Esophagus squamous epithelium (tissue), 4 donors: ENCODE measurements around the gene UBR3.

Experiments used
- CTCF ChIP-seq, 6 experiments: fragments of 450-650 bp in 4 of 6; fragments of 200-600 bp in 2 of 6; sonication (generic) in 2 of 6; IDR thresholded peaks; one replicate each; pipeline ENCODE4 v1.5.1; 2016 to 2019; ENCODE audit warnings: antibody characterized with exemption in 6 of 6, mild to moderate bottlenecking in 4 of 6, moderate library complexity in 4 of 6
- POLR2A ChIP-seq, 4 donors: fragments of 450-650 bp; IDR thresholded peaks; one replicate each; pipeline ENCODE4 v1.6.1; 2017; ENCODE audit warnings: antibody characterized with exemption in 4 of 4, mild to moderate bottlenecking in 4 of 4, moderate library complexity in 3 of 4

- TF ChIP-seq CTCF (IDR thresholded peaks at IDR 0.05) (no peak), POLR2A (IDR thresholded peaks at IDR 0.05) (peak in 3 of 4 donors; percentile 70 to 86 (median 84))
Observed at GRCh38 chr2:169827272-169828140, at the start of gene UBR3.
